Measurements from ENCODE around the gene CAND1.
A peak's percentile ranks its signal among the peaks of the same experiment; 100 is the strongest.

CAND1 gene

DNA sequence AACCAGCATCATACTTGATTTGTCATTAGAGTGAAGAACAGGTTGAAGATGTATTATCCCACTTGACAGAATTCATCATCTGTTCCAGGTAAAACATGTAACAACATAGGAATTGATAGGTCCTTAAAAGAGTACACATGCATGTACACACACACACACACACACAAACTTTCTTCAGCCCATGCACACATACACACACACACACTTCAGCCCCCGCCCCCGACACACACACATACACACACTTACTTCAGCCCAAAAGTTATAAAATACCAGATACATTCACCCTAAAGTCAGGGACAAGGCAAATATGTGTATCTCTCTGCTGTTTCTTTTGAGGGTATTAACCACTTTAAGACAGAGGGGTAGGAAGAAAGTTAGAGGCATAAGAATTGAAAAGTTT is 15.4 kb downstream of the CAND1 start:
- TF ChIP-seq, protein P1, sequence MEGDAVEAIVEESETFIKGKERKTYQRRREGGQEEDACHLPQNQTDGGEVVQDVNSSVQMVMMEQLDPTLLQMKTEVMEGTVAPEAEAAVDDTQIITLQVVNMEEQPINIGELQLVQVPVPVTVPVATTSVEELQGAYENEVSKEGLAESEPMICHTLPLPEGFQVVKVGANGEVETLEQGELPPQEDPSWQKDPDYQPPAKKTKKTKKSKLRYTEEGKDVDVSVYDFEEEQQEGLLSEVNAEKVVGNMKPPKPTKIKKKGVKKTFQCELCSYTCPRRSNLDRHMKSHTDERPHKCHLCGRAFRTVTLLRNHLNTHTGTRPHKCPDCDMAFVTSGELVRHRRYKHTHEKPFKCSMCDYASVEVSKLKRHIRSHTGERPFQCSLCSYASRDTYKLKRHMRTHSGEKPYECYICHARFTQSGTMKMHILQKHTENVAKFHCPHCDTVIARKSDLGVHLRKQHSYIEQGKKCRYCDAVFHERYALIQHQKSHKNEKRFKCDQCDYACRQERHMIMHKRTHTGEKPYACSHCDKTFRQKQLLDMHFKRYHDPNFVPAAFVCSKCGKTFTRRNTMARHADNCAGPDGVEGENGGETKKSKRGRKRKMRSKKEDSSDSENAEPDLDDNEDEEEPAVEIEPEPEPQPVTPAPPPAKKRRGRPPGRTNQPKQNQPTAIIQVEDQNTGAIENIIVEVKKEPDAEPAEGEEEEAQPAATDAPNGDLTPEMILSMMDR (IDR thresholded peaks at IDR 0.05): no peak
- Mint-ChIP-seq H3K27ac (peak overlapping the region; percentile 27), H3K36me3 (ENCODE audit: low read depth) (peaks cover 77% of the 10 kb centered on the region)

DNA sequence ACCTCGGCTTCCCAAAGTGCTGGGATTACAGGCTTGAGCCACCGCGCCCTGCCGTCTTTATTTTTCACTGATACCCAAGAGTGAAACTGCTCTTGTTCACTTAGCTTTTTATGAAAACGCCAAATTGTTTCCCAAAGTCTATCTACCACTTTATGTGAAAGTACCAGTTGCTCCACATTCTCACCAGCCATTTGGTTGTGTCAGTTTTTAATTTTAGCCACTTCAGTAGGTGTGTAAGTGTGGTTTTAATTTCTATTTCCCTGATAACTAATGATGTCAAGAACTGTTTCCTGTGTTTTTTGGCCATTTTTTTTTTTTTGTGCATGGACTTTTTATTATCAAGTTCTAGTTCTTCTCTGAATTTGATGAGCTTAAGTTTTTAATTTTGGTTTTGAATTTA is 17.1 kb downstream of the CAND1 start:
- Mint-ChIP-seq H3K27ac (no peak overlapping the region), H3K9me3 (no peaks in the 10 kb centered on the region), H3K36me3 (ENCODE audit: low read depth) (peaks cover 93% of the 10 kb centered on the region), H3K27me3 (ENCODE audit: low read depth, poor library complexity) (no peaks in the 10 kb centered on the region), H3K4me3 (no peak overlapping the region), H3K4me1 (no peaks in the 10 kb centered on the region)
- TF ChIP-seq, protein P1 (IDR thresholded peaks at IDR 0.05): no peak
- no peak for DNase-seq

More for the DNA sequence above, 15.4 kb downstream of the CAND1 start:
- Mint-ChIP-seq H3K27me3 (ENCODE audit: low read depth, poor library complexity) (no peaks in the 10 kb centered on the region), H3K9me3 (no peaks in the 10 kb centered on the region), H3K4me1 (peaks cover 6% of the 10 kb centered on the region), H3K4me3 (no peak overlapping the region)
- DNase-seq: no peak

DNA sequence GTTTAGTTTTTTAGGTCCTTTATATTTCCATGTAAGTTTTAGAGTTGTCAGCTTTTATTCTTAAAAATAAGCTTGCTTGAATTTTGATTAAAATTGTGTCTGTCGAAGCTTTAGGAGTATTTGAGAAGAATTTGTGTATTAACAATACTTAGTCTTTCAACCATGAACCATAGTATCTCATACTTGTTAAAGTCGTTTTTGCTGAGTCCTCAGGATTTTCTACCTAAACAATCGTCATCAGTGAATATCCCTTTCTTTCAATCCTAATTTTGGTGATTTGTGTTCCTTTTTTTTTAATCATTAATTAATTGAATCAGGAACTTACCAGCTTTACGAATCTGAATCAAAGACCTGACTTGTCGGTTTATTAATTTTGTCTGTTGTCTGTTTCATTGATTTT is 18.2 kb downstream of the CAND1 start:
- no peaks in the 10 kb centered on the region for H3K27me3 Mint-ChIP-seq (ENCODE audit: low read depth, poor library complexity)
- no peak overlapping the region for H3K27ac Mint-ChIP-seq
- H3K36me3 Mint-ChIP-seq (ENCODE audit: low read depth): peaks cover 90% of the 10 kb centered on the region
- no peaks in the 10 kb centered on the region for H3K4me1 Mint-ChIP-seq
- H3K9me3 Mint-ChIP-seq: no peaks in the 10 kb centered on the region
- no peak overlapping the region for H3K4me3 Mint-ChIP-seq
- no peak for DNase-seq
- TF ChIP-seq, protein P1 (IDR thresholded peaks at IDR 0.05): no peak

DNA sequence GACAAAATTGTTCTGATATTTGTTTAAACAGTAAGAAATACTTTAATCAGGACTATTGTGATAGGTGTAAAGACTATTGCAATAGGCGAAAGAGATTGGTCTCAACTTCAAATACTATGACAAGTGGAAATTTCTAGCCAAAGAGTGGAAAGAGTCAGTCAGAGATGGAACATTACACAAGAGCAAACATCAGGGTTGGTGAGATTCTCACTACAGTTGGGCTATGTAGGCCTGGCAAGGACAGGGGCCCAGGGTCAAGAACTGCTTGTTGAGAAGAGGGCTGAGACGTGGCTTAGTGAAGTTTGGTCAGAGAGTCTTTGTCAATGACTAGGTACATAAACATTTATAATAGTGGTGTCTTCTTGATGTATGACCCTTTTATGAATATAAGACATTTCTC is 19.4 kb downstream of the CAND1 start:
- no peak overlapping the region for H3K4me3 Mint-ChIP-seq
- TF ChIP-seq, protein P1 (IDR thresholded peaks at IDR 0.05): no peak
- H3K27me3 Mint-ChIP-seq (ENCODE audit: low read depth, poor library complexity): no peaks in the 10 kb centered on the region
- peaks cover 92% of the 10 kb centered on the region for H3K36me3 Mint-ChIP-seq (ENCODE audit: low read depth)
- H3K9me3 Mint-ChIP-seq: no peaks in the 10 kb centered on the region
- no peaks in the 10 kb centered on the region for H3K4me1 Mint-ChIP-seq
- DNase-seq: no peak
- peak overlapping the region; percentile 62 for H3K27ac Mint-ChIP-seq

DNA sequence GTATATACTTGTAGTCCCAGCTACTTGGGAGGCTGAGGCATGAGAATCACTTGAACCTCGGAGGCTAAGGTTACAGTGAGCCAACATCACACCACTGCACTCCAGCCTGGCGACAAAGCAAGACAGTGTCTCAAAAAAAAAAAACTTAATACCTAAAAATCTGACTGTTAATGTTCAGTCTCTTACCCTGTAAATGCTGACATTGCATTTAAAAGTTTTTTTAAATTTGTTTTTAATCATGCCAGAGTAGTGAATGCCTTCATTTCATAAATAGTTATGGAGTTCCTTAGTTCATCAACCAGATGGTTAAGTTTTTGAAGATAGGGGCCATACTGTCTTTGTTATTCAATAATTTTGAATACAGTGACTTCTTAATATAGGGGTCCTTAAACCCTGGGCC is 21.2 kb downstream of the CAND1 start:
- peaks cover 89% of the 10 kb centered on the region for H3K36me3 Mint-ChIP-seq (ENCODE audit: low read depth)
- no peak for DNase-seq
- no peaks in the 10 kb centered on the region for H3K4me1 Mint-ChIP-seq
- no peak overlapping the region for H3K27ac Mint-ChIP-seq
- H3K27me3 Mint-ChIP-seq (ENCODE audit: low read depth, poor library complexity): no peaks in the 10 kb centered on the region
- H3K4me3 Mint-ChIP-seq: no peak overlapping the region
- H3K9me3 Mint-ChIP-seq: no peaks in the 10 kb centered on the region
- TF ChIP-seq, protein P1 (IDR thresholded peaks at IDR 0.05): no peak

DNA sequence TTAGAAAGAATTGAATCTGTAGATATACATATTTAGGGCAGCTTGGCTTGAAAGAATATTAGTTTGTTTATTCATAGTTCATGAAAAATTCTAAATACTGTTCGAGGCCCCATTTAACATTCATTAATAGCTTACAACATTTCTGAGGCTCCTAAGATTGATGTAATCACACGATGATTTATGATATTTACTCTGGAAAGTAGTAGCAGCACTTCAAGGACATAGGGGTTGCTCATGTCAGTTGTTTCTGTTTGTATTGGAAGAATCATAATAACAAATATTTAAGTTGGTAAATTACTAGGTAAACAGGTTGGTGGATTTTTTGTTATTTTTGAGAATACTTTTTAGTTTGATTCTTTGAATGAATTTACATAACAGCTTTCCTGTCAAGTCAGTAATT is 30.4 kb downstream of the CAND1 start:
- H3K4me3 Mint-ChIP-seq: no peak overlapping the region
- TF ChIP-seq, protein P1 (IDR thresholded peaks at IDR 0.05): no peak
- peaks cover 29% of the 10 kb centered on the region for H3K4me1 Mint-ChIP-seq
- no peak for DNase-seq
- no peaks in the 10 kb centered on the region for H3K27me3 Mint-ChIP-seq (ENCODE audit: low read depth, poor library complexity)
- H3K27ac Mint-ChIP-seq: no peak overlapping the region
- H3K36me3 Mint-ChIP-seq (ENCODE audit: low read depth): peaks cover 71% of the 10 kb centered on the region
- H3K9me3 Mint-ChIP-seq: no peaks in the 10 kb centered on the region
